Stimulated activated CD8-positive, alpha-beta memory T cell treated with anti-CD3 and anti-CD28 coated beads, Interleukin-12 subunit alpha, Interleukin-12 subunit beta, amount 100 ng/mL, for 1 hour (primary cell): ENCODE results near the gene MAP7.
"Not testable (repeated sequence)": the region's sequence is repeated elsewhere in the genome, so short reads cannot be mapped to it uniquely, and the experiment has no call there.

Experiments used
- DNase-seq: peaks from one replicate; pipeline ENCODE4 v3.0.0-alpha.2; 2020; ENCODE audit warnings: low read depth

The MAP7 gene

GRCh38 chr6:136502786-136503185 is 47.4 kb downstream of the MAP7 start:
- no peak for DNase-seq

DNA sequence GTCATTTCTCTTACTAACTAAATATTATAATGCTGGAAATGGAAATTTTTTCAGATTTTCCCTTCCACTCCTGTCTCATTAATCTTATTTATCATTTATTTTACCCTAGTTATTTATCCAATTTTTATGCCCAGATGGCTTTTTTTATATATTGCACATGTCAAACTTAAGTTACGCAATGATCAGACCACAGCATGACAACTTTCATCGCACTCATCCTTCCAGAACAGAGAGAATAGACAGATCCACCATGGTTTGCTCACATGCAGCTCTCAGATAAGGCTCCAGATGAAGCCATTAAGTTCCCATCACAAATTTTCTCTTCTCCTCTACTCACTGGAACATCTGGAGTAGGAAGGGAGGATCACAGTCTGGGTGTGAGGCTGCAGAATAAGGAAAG is 48.7 kb downstream of the MAP7 start:
- DNase-seq, result no peak

DNA sequence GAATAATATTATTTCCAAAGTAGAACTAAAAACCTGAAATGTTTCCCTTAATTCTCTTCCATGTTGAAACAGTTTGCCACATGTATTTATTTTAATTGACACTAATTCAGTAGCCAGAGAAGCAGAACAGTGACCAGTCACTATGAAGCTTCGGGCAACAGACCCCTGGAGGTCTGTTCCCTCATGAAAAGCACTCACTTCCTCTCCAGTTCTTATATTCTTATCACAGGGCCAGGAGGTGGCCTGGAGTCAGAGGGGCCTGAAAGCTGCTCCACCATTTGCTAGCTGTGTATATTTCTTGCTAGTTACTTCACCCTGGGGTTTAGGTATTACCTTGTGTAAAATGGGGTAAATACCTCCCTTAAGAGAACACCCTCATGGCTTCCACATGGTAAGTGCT is 49.1 kb downstream of the MAP7 start:
- DNase-seq, result no peak

GRCh38 chr6:136500414-136500813 is 49.8 kb downstream of the MAP7 start:
- no peak for DNase-seq

DNA sequence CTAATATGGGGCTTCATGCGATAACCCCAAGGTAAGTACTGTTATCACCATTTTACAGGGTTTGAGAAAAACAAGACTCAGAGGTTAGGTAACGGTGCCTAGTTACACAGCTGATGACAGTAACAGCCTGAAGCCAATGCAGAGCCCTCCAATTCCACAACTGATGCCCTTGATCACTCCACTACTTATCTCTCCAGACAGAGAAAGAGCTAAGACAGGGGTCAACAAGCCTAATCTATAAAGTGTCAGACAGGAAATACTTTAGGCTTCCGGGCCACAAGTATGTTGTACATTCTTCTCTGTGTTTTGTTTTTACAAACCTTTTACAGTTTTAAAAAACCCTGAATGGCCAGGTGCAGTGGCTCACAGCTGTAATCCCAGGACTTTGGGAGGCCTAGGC is 50.9 kb downstream of the MAP7 start:
- no peak for DNase-seq

GRCh38 chr6:136496449-136496848 is 53.8 kb downstream of the MAP7 start:
- DNase-seq, result not testable (repeated sequence)

DNA sequence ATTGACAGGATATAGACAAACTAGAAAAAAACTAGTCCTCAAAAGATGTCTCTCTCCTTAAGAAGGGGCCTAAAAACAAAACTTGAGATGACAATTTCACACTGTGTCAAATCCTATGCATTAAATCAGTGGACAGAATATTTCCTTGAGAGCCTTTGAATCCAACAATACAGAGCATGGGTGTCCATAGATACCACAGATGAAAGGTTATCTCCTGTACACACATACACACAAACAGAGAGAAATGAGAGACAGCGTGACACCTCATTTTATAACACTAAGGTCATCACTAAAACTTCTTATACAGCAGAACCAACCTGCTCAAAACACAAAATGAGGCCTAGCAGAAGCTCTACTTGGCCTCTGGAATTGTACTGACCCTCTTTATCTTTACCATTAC is 55.5 kb downstream of the MAP7 start:
- no peak for DNase-seq

DNA sequence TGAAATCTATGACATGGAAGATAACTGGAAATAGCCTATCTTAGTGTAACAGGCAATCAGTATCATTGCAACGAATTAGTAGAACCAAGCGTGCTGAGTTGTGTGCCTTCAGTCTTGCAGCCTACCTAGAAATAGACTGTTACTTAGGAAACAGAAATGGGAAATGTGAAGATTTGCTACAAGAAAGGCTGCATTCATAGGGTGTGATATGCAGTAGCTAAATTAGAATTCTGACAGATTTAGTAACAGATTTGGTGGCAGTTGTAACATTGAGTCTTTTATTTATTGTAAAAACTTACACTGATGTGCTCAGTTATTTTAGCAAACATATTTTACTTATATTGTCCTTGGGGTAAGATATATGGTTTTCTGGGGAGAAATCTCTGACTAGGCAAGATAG is 56.2 kb downstream of the MAP7 start:
- no peak for DNase-seq

DNA sequence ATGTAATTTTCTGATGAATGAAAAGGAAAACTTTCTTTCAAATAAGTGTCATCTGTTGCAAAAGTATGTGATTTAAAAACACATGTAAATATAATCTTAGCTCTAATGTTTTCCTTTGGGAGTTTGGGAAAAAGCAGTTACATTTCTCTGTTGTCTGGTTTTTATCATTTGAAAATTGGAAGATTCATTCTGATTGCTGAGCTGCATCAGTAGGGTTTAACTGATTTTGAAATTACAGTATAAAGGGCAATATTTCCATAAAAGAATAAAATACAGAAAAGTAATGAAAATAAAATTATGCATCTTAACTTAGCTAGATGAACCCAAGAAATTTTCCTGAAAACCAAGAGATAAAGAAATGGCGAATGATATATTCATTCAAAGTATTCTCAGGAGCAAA is 57.8 kb downstream of the MAP7 start:
- no peak for DNase-seq

DNA sequence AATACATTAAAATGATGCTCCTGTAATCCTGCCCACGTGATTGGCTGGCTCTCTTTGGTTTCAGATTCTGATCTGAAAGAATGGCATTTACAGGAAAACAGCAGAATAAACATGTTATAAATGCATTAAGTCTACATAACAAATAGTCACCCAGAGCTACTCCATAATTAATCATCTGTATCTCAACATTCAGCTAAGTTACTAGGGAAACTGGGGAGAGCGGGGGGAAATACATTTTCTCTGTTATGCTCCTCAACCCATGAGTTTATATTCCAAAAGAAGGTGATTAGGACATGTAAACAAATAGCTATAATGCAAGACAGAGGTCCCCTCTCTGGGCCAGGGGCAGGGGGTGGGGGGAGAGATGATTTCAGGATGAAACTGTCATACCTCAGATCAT is 58.5 kb downstream of the MAP7 start:
- no peak for DNase-seq

DNA sequence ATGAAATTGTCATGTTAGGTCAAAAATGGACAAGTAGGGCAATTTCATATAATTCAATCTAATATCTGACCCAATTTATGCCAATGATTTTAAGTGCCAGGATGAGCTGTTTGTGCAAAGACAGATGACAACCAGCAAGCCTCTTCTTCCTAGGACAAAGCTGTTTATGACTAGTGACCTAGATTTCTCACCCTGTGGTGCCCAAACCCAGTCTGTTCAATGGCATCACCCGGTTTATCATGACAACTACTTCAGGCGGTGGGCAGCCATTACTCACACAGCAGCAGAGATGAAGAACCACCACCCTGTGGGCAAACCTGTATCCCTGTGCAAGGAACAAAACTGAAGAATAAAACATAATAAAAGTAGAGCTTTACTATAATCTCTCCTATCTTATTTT is 59.0 kb downstream of the MAP7 start:
- DNase-seq, result no peak

DNA sequence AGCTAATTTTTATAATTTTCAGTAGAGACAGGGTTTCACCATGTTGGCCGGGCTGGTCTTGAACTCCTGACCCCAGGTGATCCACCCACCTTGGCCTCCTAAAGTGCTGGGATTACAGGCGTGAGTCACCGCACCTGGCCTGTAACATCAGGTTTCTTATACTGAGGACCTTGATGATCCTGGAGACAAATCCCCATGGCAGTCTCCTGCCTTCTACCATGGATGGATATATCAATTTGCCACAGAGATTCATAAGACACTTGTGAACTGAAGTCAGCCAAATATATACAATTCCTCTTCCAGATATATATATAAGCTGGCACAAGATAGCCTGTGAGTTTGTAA is 60.6 kb downstream of the MAP7 start:
- DNase-seq, result not testable (repeated sequence)

DNA sequence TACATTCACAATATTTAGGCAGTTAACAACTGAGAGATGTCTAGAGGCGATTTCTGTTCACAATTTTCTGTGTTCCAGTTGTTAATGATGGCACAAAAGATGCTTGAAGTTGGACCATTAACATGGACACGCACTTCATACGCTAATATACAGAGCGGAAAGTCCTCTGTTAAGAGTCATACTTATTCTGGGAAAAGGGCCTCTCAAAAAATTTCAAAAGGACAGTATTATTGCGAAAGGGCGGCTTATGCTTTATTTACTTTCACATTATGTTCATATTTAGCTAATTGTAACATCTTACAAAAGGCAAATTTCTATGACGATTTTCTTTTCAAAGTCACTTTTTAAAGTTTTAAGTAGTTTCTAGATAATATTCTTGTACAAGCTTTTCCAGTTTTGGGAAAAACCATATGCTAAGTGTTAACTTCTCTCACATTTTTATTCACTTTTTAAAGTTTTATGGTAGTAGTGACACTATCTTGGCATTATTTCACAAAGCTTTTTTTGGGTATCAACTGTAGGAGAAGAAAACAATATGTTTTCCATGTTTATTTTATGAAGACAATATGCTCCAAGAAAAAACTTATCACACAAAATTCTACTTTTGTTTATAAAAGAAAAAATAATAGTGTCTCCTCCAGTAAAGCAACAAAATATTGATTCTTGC is 62.3 kb downstream of the MAP7 start:
- no peak for DNase-seq

DNA sequence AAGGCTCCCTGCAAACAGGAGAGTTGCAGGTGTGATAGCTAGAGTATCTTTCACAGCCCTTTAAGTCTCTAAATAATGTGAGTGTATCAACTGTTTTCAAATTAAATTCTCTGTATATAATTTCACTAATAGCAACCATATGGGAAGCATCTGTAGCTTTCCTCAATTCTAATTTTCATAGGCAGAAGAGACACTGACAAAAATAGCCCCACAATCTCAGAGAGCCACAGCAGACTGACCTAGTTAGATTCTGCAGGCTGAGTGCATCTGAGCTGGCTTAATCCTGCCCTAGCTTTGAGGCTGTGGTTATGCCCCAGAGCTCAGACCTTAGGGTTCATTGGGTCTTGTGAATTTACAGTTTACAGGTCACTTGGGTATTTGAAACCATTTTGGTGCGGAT is 63.9 kb downstream of the MAP7 start:
- no peak for DNase-seq

DNA sequence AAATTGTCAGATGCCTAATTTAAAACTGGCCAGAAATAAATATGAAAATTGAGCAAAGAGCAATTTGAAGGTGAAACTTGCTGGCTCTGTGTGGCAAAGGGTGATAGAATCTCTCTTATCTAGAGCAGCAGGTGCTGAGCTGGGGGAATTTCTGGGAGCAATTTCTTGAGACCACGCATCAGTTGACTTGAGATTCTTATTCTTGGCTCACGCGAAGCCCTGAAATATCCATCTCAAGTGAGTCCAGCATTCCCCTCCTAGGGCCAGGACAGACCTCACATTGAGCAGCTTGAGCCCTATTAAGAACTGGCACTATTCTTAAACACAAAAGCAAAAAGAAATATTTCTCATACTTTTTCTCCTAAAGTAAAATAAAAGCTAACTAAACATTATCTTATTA is 66.3 kb downstream of the MAP7 start:
- no peak for DNase-seq

DNA sequence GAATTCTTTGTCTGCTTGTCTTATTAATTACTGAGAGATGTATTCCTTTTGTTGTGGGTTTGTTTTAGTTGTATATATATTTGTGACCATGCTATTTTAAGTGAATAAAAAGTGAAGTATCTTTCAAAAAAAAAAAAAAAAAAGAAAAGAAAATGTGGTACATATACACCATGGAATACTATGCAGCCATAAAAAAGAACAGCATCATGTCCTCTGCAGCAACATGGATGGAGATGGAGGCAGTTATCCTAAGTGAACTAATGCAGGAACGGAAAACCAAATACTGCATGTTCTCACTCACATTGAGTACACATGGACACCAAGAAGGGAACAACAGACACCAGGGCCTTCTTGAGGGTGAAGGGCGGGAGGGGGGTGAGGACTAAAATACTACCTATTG is 67.2 kb downstream of the MAP7 start:
- not testable (repeated sequence) for DNase-seq

- DNase-seq, result no peak
Measured at GRCh38 chr6:136477548-136477947, 72.7 kb downstream of the MAP7 start.

DNA sequence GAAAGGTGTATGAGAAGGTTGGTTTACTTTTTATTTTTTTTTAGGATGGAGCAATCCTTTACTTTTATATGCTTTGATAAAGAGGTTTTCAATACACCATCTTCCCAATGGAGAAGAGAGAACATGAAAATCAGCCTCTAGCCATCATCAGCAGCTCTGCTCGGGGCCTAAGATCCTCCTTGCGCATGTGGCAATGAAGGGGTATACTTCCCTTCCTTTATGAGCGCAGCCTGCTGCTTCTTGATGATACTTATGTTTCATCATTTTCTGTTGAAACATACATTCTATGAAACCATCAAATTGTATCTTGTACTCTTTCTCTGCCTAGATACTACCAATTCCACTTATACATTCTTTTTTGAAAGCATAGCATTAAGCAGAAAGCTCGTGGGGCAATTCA is 74.5 kb downstream of the MAP7 start:
- no peak for DNase-seq

- no peak for DNase-seq
Measured at GRCh38 chr6:136474241-136474640, 76.0 kb downstream of the MAP7 start.

- DNase-seq, result no peak
Measured at GRCh38 chr6:136471922-136472321, 78.3 kb downstream of the MAP7 start.

- no peak for DNase-seq
Measured at GRCh38 chr6:136471372-136471771, 78.8 kb downstream of the MAP7 start.

- no peak for DNase-seq
Measured at GRCh38 chr6:136470044-136470443, 80.2 kb downstream of the MAP7 start.

DNA sequence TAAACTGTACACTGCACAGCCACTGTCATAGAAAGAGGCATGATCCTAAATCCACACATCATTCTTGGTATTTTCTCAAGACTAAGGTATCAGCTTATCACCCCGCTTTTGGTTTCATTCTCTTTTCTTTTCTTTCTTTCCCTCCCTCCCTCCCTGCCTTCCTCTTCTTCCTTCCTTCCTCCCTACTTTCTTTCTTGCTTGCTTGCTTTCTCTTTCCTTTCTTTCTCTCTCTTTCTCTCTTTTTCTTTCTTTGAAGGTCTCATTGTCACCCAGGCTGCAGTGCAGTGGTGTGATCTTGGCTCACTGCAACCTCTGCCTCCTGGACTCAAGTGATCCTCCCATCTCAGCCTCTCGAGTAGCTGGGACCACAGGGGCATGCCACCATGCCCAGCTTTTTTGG is 81.1 kb downstream of the MAP7 start:
- no peak for DNase-seq

DNA sequence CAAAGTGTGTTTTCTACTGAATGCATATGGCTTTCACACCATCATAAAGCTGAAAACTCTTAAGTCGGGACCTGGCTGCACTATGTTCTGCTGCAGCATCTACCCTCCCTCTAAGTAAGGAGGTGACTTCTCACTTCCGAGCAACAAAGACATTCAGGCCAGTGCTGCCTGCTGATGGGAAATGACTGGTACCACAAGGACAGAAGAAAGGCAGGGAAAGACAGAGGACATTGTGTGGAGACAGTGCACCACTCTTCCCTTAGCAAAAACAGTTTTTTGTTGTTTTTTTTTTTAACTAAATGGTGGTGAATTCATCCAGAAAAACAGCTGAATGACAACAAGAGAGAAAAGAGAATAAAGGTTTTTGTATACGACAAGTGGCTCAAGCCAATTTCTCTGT is 81.5 kb downstream of the MAP7 start:
- DNase-seq, result no peak

DNA sequence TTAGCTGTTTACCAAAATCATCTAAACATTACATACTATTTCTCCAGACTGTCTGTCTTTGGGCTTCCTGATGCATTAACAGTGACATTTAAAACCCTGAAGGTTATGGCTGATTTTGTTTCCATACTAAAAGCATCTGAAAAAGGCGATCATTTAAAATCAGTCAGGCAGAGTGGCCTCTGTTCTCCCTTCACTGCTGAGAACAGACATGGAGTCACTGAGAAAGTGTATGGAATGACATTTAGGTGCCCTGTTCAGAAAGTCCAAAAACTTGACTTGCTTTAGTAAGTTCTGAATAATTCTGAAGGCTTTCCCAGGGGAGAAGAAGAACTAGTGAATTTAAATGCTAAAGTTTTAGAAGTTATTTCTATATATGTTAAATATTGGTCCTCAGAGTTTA is 83.0 kb downstream of the MAP7 start:
- DNase-seq, result no peak
